Kasumi-1 (cell line): Measurements from ENCODE around the gene GBP4.
"Not testable (repeated sequence)": the region's sequence is repeated elsewhere in the genome, so short reads cannot be mapped to it uniquely, and the experiment has no call there.

Experiments
- DNase-seq, 2 experiments: peaks; one replicate each; lab custom pipeline; 2025; lab: John Stamatoyannopoulos, UW

Gene GBP4, protein sequence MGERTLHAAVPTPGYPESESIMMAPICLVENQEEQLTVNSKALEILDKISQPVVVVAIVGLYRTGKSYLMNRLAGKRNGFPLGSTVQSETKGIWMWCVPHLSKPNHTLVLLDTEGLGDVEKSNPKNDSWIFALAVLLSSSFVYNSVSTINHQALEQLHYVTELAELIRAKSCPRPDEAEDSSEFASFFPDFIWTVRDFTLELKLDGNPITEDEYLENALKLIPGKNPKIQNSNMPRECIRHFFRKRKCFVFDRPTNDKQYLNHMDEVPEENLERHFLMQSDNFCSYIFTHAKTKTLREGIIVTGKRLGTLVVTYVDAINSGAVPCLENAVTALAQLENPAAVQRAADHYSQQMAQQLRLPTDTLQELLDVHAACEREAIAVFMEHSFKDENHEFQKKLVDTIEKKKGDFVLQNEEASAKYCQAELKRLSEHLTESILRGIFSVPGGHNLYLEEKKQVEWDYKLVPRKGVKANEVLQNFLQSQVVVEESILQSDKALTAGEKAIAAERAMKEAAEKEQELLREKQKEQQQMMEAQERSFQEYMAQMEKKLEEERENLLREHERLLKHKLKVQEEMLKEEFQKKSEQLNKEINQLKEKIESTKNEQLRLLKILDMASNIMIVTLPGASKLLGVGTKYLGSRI

DNA sequence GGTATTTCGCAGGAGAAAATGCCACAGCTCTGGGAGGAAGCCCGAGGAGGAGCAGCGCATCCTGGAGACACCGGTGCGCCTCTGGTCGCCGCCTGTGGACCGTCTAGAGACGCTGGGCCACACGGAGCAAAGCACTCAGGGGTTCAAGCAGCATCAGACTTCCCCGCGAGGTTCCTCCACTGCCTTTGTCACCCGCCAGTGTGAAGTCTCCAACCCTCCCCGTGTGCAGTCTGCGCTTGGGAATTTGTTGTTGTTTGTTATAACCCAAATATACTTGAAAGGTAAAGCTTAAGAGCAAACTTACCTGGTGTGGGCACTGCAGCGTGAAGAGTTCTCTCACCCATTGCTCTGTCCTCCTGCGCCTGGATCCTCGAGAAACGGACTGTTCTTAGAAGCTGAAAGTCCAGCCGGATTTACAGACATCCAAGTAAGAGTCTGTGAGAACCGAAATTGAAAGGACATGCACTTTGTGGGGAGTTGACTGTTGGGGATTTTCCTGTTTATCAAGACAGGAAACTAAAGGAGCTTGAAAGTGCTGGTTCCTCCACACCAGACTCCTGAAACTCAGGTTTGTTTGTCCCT lies at the start of gene GBP4:
Gene GBP4 (minus strand): TSS at position 452 of the 582 bp plus-strand sequence. CDS start 108 bp downstream, at position 344.
- DNase-seq, result no peak

DNA sequence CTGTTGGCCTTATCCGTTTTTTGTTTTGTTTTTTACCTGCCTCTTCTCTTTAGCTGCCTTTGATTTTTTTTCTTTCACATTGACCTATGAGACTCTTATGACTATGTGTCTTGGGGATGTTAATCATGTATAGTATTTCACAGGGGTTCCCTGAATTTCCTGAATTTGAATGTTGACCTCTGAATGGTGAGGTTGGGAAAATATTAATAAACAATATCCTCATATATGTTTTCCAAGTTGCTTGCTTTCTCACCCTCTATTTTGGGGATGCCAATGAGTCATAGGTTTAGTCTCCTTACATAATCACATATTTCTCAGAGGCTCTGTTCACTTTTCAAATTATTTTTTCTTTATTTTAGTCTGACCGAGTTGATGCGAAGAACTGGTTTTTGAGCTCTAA lies 44.3 kb upstream of the GBP4 start:
- no peak for DNase-seq

DNA sequence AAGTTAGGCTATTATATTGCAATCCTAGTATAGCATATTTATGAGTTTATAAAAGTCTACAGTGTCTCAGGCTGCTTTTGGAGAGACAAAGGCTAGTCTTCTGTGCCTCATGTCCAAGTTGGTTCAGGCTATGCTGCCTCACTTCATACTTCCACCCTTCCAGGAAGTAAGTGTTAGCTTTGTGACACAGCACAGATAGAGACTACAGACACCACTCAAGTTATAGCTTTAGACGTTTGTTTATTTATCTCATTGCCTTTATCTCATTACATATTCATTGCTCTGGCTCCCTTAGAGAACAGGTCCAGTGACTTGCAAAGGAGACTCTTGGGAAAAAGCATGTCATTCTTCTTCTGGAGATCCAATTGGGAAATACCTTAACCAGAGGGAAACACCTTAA lies 22.6 kb upstream of the GBP4 start:
- DNase-seq, result no peak

DNA sequence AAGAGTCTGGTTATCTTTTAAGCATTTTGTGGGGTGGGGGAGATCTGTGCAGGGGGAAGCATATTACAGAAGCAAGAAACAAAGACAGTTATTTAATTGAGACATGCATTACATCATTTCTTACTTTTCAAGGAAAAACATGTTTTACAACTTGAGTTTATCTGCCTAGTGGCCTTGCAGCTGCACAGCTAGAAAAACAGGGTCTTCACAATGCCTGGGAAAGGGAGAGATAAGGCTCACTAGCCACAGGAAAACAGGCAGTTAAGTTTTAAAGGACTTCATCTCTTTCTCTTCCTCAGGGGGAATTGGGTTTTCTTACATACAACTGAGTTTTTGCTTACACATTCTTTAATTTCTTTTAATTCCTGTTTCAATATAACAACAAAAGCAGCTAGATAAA lies 21.1 kb upstream of the GBP4 start:
- DNase-seq, result not testable (repeated sequence)

DNA sequence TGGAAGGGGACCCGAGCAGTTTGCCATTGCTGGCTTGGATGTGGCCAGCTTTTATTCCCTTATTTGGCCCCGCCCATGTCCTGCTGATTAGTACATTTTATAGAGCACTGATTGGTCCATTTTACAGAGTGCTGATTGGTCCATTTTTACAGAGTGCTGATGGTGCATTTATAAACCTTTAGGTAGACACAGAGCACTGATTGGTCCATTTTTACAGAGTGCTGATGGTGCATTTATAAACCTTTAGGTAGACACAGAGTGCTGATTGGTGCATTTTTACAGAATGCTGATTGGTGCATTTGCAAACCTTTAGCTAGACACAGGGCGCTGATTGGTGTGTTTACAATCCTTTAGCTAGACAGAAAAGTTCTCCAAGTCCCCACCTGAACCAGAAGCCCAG lies 20.2 kb upstream of the GBP4 start:
- not testable (repeated sequence) for DNase-seq

DNA sequence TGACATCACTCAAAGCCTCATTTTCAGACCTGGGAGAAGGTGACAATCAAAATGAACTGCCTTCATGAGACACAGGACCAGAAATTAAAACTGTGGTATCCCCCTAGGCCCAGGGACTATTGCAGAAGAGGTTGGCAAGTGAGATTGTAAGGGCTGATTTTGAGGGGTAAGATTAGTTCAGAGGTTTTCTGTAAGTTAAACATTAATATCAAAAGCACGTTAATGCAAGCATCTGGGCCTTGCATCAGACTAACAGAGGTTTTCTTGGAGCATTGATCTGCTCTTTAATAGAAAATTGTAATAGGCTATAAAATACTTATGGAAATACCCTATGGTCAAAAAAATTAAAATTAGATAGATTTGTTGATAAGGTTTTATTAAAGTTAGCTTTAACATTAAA lies 14.6 kb upstream of the GBP4 start:
- no peak for DNase-seq

DNA sequence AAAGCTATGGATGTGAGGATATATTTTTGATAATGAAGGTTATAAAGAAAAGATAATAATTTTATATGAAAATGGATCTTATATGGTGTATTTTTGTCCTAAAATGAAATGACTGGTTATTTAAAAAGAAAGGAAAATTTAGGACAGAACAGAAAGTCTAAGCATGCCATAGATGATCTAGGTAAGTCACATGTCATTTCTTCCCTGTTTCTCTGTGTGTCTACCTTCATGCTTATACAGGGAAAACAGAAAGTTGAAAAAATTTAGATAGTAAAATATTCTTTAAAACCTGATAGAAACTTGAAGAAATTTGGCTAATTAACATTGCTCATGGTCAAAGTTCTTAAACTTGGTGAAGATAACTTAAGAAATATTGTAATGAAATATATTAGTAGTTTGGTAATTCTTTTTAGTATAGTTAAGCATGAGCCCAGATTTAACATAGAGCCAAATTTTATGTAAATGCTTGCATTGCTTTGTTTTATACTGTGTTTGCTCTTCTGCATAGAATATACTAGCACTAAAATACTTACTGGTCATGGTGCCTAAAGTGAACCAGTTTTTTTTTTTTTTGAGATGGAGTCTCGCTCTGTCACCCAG lies 12.4 kb upstream of the GBP4 start:
- peak in 1 of 2 experiments; percentile 13 for DNase-seq

DNA sequence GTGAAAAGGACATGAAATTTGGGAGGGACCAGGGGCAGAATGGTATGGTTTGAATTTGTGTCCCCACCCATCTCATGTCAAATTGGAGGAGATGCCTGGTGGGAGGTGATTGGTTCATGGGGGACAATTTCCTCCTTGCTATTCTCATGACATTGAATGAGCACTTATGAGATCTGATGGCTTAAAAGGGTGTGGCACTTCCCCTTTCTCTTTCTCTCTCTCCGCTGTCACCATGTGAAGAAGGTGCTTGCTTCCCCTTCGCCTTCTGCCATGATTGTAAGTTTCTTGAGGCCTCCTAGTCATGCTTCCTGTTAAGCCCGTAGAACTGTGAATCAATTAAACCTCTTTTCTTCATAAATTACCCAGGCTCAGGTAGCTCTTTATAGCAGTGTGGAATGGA lies 7.6 kb upstream of the GBP4 start:
- DNase-seq, result no peak

DNA sequence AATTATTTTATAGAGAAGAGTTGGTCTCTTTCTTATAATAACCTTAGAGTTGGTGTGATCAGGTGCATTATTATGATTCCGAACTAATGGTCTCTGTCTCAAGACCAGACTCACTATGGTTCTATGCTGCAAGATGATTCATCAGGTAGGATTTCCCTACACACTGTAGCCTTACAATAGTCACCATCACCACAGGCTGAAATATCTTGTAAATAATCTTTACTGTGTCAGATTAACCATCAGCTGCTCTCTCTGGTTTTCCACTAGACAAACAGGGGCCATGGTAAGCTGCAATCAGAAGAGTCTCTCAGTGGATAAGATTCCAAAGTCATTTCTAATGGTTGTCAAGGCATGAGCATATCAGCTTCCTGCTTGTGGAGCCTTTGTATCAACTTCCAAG lies 4.4 kb upstream of the GBP4 start:
- DNase-seq, result no peak

DNA sequence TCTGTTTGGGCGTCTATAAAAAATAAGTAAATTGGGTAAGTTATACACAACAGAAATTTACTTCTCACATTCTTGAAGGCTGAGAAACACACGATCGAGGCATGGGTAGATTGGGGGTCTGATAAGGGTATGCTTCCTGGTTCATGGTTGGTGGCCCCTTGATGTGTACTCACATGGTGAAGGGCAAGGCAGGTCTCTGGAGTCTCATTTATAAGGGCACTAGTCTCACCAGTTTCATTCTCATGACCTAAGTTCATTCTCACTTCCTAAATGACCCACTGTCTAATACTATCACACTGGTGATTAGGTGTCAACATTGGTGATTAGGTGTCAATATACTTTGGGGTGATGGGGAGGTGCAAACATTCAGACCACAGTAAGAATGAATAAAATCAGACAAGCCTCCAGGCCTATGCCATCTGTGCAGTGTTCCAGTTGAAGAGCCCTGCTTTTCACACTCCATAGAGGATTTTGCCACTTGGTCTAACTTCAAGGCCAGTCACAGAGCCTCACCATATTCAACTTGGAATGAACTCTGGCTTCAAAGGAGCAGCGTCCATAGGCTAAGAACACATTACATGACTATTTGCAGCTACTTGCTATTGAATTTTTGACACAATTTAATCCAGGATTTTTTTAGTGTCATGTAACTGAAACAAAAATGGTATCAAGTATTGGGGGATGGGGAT lies 2.5 kb upstream of the GBP4 start:
- no peak for DNase-seq

DNA sequence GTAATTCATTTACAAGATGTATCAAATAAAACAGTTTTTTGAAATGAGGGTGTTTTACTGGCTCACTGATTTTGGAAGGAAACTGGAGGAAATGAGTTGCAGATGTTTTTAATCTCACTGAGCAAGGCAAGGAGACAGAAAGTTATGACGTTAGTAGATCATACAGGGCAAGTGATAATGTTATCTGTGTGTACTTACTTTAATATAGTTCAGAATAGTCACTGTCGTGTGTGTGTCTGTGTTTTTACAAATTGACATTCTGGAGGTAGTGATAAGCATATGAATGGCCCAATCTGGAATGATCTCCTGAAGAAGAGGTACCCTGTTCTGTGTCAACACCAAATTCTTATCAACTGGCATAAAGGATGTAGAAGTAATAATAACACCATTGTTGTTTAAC lies 1.9 kb upstream of the GBP4 start:
- DNase-seq, result no peak

DNA sequence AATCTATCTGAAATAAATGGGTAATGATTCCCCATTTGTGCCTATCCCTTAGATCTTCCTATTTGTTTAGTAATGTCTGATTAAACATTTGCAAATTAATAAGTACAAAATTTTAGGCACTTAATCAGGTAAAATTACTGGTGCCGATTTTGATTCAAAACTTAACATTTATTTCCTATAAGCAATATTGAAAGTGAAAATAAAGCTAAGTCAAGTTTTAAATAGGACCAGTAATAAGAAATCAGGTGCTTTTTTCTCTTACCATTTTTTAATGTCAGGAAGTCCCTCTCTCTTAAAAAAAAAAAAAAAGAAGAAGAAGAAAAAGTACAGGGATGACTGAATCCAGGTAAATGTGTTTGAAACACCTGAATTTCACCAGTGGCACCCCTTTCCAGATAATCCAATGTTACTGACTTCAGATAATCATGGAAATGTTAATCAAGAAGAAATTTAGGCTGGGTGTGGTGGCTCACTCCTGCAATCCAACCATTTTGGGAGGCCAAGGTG lies 836 bp upstream of the GBP4 start:
- DNase-seq, result no peak

DNA sequence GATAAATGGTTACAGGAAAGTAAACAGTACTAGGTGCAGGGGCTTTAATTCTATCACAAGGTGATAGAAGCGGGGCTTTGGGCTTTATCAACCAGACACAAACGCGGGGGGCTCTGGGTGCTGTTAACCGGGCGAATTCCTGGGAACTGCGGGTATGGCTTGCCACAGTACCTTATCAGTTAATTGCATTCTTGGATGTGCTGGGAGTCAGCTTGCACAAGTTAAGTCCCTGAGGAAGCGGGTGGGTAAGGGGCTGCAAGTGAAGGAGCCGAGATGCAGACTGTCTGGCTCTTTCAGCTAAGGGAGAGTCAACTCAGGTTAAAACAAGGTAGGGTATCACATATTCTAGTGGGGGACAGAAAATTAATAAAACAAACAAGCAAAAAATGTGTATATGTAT lies 661 bp downstream of the GBP4 start:
- DNase-seq, result no peak

DNA sequence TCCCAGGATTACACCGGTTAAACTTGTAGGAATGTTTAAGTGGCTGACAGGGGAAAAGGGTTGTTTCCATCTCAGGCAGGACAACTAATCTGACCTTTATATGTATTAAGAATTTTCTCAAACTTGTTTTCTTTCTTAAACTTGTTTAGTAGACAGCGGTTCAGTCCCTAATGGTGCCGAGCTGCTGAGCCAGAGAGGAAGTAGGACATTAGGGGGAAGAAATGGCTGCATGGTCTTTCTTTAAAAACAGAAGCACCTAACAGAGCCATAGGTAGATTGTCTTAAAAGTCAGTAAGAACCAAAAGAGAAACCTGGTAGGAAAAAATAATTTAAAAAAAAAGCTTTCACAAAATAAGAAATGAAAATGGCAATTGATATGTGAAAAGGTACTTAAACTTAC lies 3.3 kb downstream of the GBP4 start:
- no peak for DNase-seq

DNA sequence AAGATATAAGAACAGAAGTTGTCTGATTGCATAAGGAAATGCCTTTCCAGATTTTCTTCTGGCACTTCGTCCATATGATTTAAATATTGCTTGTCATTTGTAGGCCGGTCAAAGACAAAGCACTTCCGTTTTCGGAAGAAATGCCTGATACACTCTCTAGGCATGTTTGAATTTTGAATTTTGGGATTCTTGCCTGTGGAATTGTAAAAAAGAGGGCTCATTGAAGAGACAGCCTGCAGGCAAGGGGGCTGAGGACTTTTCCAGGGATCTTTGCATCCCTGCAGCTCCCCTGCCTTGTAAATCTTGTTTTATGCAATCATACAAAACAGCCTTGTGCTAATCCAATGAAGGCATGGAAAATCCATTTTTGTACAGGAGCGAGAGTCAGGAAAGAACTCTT lies 7.4 kb downstream of the GBP4 start:
- no peak for DNase-seq

DNA sequence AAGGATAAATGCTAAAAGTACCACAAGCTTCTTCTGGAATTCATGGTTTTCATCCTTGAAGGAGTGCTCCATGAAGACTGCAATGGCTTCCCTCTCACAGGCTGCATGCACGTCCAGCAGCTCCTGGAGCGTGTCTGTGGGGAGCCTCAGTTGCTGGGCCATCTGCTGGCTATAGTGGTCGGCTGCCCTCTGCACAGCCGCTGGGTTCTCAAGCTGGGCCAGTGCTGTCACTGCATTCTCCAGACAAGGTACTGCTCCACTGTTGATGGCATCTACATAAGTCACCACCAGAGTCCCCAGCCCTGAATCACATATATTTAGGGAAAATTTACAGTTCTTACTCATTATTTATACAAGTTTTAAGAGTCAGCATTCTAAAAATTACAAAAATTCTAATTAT lies 8.7 kb downstream of the GBP4 start:
- DNase-seq, result no peak

DNA sequence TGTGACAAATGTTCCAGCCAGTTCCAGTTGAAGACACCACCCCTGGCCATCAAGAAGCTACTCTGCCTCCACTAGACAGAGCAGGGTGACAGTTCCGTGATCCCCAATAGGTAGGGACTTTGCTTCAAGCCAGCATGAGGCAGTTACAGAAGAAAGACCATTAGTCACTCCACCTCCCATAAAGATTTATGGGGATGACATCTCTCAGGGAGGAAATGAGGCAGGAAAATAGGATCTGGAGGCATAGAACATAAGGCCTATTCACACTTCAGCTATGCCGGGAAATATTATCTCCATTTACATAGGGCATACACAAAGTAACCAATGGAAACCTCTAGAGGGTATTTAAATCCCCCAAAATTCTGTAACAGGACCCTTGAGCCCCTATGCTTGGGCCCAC lies 19.4 kb downstream of the GBP4 start:
- no peak for DNase-seq

DNA sequence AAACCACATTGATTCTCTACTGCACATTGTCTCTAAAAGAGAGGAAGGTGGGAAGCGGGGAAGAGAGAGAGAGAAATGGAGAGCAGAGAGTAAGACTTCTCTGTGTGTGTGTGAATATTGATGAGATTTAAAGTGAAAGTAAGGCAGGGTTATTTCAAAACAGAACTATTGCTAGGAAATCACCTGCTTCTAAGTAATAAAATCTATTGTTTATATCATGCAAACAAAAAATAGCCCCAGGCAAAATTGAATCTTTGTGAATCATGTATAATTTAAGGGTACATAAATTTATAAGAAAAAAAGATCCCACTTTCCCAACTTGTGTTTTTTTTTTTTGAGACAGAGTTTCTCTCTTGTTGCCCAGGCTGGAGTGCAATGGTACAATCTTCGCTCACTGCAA lies 21.8 kb downstream of the GBP4 start:
- DNase-seq, result no peak

DNA sequence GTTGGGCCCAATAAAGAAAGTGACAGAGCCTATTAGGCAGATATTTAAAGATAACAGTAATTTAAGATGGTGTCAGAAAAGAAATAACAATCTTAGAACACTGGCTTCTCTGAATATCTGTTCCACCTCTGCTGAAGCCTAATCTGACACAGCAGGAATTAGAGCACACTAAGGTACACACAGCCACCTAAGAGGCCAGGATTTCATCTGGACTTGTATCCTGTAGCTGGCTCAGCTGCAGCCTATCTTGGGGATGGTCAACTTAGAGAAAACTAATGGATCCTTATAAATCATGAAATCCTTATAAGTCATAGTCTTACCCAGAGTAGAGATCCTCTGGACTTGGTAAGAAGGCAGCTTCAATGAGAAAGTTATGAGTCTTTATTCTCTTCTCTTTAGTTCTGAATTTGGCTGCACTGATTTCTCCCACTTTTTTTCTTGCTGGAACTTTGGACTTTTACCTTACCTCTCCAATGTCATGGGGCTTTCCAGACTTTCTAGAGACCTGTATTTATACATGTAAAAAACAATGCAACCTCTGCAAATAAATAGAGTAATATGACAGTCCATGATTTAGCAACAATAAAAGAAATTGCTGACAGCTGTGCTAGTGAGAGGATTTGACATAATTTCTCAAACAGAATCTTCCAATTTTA lies 23.0 kb downstream of the GBP4 start, which contains the start of gene GBP7:
Gene GBP7 (minus strand): TSS at position 403 of the 656 bp plus-strand sequence. CDS start 4,068 bp downstream, outside the sequence.
- no peak for DNase-seq

DNA sequence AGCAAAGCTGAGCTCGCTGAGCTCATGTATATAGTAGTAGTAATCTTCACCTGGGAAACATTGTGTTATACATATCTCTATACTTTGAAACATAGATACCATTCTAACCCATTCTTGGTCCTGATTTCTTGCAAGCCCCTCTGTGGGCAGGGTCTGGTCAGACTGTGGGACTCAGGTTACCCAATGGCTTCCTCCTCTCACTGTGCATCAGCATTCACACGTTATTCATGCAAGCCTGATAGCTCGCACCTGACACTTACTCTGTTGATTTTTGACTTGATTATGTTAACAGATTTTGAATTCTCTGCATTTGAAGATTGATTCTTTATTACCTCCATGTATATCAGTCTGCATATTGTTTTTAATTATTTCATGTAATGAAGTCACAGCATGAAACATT lies 24.3 kb downstream of the GBP4 start:
- no peak for DNase-seq

DNA sequence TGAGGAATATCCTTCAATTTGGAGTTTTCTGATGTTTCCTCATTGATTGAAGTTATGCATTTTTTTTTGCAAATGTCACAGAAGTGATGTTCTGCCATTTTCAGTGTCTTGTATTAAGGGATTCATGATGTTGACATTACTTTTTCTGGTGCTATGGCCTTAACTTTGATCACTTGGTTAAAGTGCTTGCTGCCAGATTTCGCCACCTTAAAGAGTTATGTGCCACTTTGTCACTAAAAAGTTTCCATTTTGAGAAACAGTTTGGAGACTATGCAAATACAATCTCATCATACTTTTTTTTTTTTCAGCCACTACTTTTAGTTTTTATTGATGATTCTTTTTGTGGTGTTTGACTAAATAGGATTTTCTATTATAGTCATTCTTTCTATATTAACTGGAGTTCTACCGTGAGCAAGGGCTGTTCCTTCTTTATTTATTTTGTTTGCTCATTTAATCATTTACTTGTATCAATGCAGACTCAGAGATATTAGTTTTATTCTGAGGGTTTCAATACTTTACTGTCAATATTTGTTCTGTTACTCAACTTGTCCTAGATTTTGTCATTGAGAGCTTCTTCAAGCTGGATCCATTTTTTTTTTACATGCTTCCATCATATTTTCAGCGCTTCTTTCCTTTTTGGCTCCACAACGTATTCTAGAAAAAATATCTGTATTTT lies 26.1 kb downstream of the GBP4 start:
- no peak for DNase-seq
